HG03354 (cell line): ENCODE data around the gene VAV3.
"Not testable (repeated sequence)": the region's sequence is repeated elsewhere in the genome, so short reads cannot be mapped to it uniquely, and the experiment has no call there.

Source experiments
- ATAC-seq: cut with Tn5 transposase; IDR thresholded peaks from one replicate; pipeline ENCODE4 v1.9.1; 2021; ENCODE audit warnings: mild to moderate bottlenecking; ENCODE audit not compliant: unreplicated experiment, poor library complexity, severe bottlenecking

The VAV3 gene

GRCh38 chr1:107965110-107965991 is at the start of gene VAV3:
VAV3 (minus strand) TSS chr1:107965180; CDS start chr1:107964869, 311 bp downstream.
- ATAC-seq: no peak

GRCh38 chr1:108012553-108012952 is 47.6 kb upstream of the VAV3 start:
- ATAC-seq: no peak

- ATAC-seq: no peak
Observed at GRCh38 chr1:108011295-108011694, 46.3 kb upstream of the VAV3 start.

GRCh38 chr1:108010581-108010980 is 45.6 kb upstream of the VAV3 start:
- no peak for ATAC-seq

- no peak for ATAC-seq
Observed at GRCh38 chr1:108009603-108010195, 44.7 kb upstream of the VAV3 start.

- no peak for ATAC-seq
Observed at GRCh38 chr1:108007531-108007930, 42.6 kb upstream of the VAV3 start.

- no peak for ATAC-seq
Observed at GRCh38 chr1:108007070-108007469, 42.1 kb upstream of the VAV3 start.

- ATAC-seq: not testable (repeated sequence)
Observed at GRCh38 chr1:108004919-108005318, 39.9 kb upstream of the VAV3 start.

- ATAC-seq: no peak
Observed at GRCh38 chr1:108000620-108001111, 35.7 kb upstream of the VAV3 start.

GRCh38 chr1:108000184-108000583 is 35.2 kb upstream of the VAV3 start:
- ATAC-seq: no peak

GRCh38 chr1:107997866-107998265 is 32.9 kb upstream of the VAV3 start:
- no peak for ATAC-seq

GRCh38 chr1:107993920-107994319 is 28.9 kb upstream of the VAV3 start:
- ATAC-seq: no peak

GRCh38 chr1:107992347-107992746 is 27.4 kb upstream of the VAV3 start:
- no peak for ATAC-seq

- ATAC-seq: no peak
Observed at GRCh38 chr1:107991371-107992066, 26.5 kb upstream of the VAV3 start.

GRCh38 chr1:107990606-107991005 is 25.6 kb upstream of the VAV3 start:
- ATAC-seq: no peak

- ATAC-seq: no peak
Observed at GRCh38 chr1:107981277-107981676, 16.3 kb upstream of the VAV3 start.

GRCh38 chr1:107979926-107980325 is 14.9 kb upstream of the VAV3 start:
- ATAC-seq: no peak

- no peak for ATAC-seq
Observed at GRCh38 chr1:107979088-107979487, 14.1 kb upstream of the VAV3 start.

GRCh38 chr1:107976836-107977235 is 11.9 kb upstream of the VAV3 start:
- ATAC-seq: no peak

GRCh38 chr1:107976431-107976830 is 11.5 kb upstream of the VAV3 start:
- ATAC-seq: no peak
